ENCODE results near the gene ITPKC. TPM values are rescaled to one million over a fixed set of nuclear protein-coding genes. Genes with fewer than 3 reads are reported as not detected.
"Not testable (repeated sequence)": the region's sequence is repeated elsewhere in the genome, so short reads cannot be mapped to it uniquely, and the experiment has no call there.

ITPKC gene
- total RNA-seq, 2 donors from 2014 or later: 12.4 to 17.6 TPM

GRCh38 chr19:40707615-40708014, 9.3 kb upstream of the ITPKC start:
- DNase-seq (no peak), ATAC-seq (no peak)
- intact Hi-C loops (cut with DNase I): no loop called here

GRCh38 chr19:40709817-40710216, 7.1 kb upstream of the ITPKC start:
- no peak for DNase-seq
- ATAC-seq: no peak
- intact Hi-C loops (cut with DNase I): no loop called here

GRCh38 chr19:40713939-40714338, 3.0 kb upstream of the ITPKC start:
- DNase-seq (no peak), ATAC-seq (no peak)
- intact Hi-C loops (cut with DNase I): no loop called here

GRCh38 chr19:40714441-40715299, 2.2 kb upstream of the ITPKC start:
- peak; percentile 80 to 83 for ATAC-seq
- intact Hi-C loops (cut with DNase I): loop anchor here (5.0 kb wide), 2 partner anchors 38 to 88 kb away; partner anchors contain the start of genes ACTMAP (in 1 of the 2) and SNRPA (in 1 of the 2)
- DNase-seq: peak; percentile 94

GRCh38 chr19:40716031-40716481, 856 bp upstream of the ITPKC start:
- intact Hi-C loops (cut with DNase I): loop anchor here (5.0 kb wide), 2 partner anchors 36 to 86 kb away; partner anchors contain the start of genes ACTMAP (in 1 of the 2) and SNRPA (in 1 of the 2)
- DNase-seq (peak; percentile 65), ATAC-seq (peak in 1 of 2 donors; percentile 1)

GRCh38 chr19:40717325-40717879, 490 bp downstream of the ITPKC start:
- ATAC-seq (no peak), DNase-seq (no peak)
- intact Hi-C loops (cut with DNase I): loop anchor here (5.0 kb wide), 2 partner anchors 35 to 85 kb away; partner anchors contain the start of genes ACTMAP (in 1 of the 2) and SNRPA (in 1 of the 2)

- intact Hi-C loops (cut with DNase I): loop anchor here (5.0 kb wide), 2 partner anchors 34 to 84 kb away; partner anchors contain the start of genes ACTMAP (in 1 of the 2) and SNRPA (in 1 of the 2)
- DNase-seq: peak; percentile 66
Observed at GRCh38 chr19:40717880-40718773, 1.2 kb downstream of the ITPKC start.

GRCh38 chr19:40718774-40719391, 2.0 kb downstream of the ITPKC start:
- ATAC-seq: no peak
- DNase-seq: peak; percentile 57
- intact Hi-C loops (cut with DNase I): loop anchor here (5.0 kb wide), 2 partner anchors 33 to 83 kb away; partner anchors contain the start of genes ACTMAP (in 1 of the 2) and SNRPA (in 1 of the 2)

More at GRCh38 chr19:40717880-40718773, 1.2 kb downstream of the ITPKC start:
- no peak for ATAC-seq

GRCh38 chr19:40719414-40719894, 2.5 kb downstream of the ITPKC start:
- no peak for ATAC-seq
- intact Hi-C loops (cut with DNase I): loop anchor here (5.0 kb wide), 2 partner anchors 33 to 83 kb away; partner anchors contain the start of genes ACTMAP (in 1 of the 2) and SNRPA (in 1 of the 2)
- DNase-seq: no peak

- no peak for ATAC-seq
Observed at GRCh38 chr19:40721140-40721486, 4.2 kb downstream of the ITPKC start.

GRCh38 chr19:40721936-40722661, 5.2 kb downstream of the ITPKC start:
- DNase-seq: no peak
- ATAC-seq: no peak
- intact Hi-C loops (cut with DNase I): no loop called here

More at GRCh38 chr19:40721140-40721486, 4.2 kb downstream of the ITPKC start:
- no peak for DNase-seq
- intact Hi-C loops (cut with DNase I): no loop called here

GRCh38 chr19:40723661-40724254, 6.8 kb downstream of the ITPKC start:
- intact Hi-C loops (cut with DNase I): no loop called here
- no peak for ATAC-seq
- no peak for DNase-seq

- no peak for ATAC-seq
- DNase-seq: no peak
- intact Hi-C loops (cut with DNase I): no loop called here
Observed at GRCh38 chr19:40724315-40724714, 7.4 kb downstream of the ITPKC start.

GRCh38 chr19:40724855-40725254, 7.9 kb downstream of the ITPKC start:
- intact Hi-C loops (cut with DNase I): no loop called here
- DNase-seq: no peak

GRCh38 chr19:40726279-40726678, 9.4 kb downstream of the ITPKC start:
- no peak for ATAC-seq
- DNase-seq: no peak
- intact Hi-C loops (cut with DNase I): no loop called here

More at GRCh38 chr19:40724855-40725254, 7.9 kb downstream of the ITPKC start:
- no peak for ATAC-seq

GRCh38 chr19:40730065-40730464, 13.2 kb downstream of the ITPKC start:
- intact Hi-C loops (cut with DNase I); ATAC-seq; DNase-seq: not testable (repeated sequence)

GRCh38 chr19:40732304-40732703, 15.4 kb downstream of the ITPKC start:
- ATAC-seq; DNase-seq; intact Hi-C loops (cut with DNase I): not testable (repeated sequence)

Data from left cardiac atrium (tissue), 4 donors.